SK-N-SH (cell line): ENCODE results near the gene RTN4RL2. TPM values are rescaled to one million over a fixed set of nuclear protein-coding genes. Genes with fewer than 3 reads are reported as not detected.

Experiments used
- CTCF ChIA-PET: fragments of 300-600, 350-600 bp; formaldehyde crosslinking; extraction: SDS; loops from one replicate; lab custom pipeline; 2021; lab: Yijun Ruan, JAX
- POLR2A ChIA-PET: fragments of 350-600 bp; sonication (Branson Sonifier 250); formaldehyde crosslinking; extraction: SDS; loops from one replicate; lab custom pipeline; 2020; ENCODE audit warnings: antibody characterized with exemption, inconsistent platforms; lab: Yijun Ruan, JAX
- DNase-seq: peaks from one replicate; pipeline ENCODE4 v3.0.0; 2012
- H2AFZ ChIP-seq: fragments of 200-600 bp; sonication (generic); 2 replicates; pipeline ENCODE4 v1.8.1; 2016; ENCODE audit warnings: antibody characterized with exemption, mild to moderate bottlenecking, low read depth
- H3F3A ChIP-seq: fragments of 200-600 bp; sonication (generic); replicated peaks from 2 replicates; pipeline ENCODE3; 2016; ENCODE audit warnings: antibody characterized with exemption, mild to moderate bottlenecking; ENCODE audit not compliant: insufficient read depth
- H3K27ac ChIP-seq, 2 experiments: fragments of 200-500 bp in 1 of 2; fragments of 200-600 bp in 1 of 2; sonication (Bioruptor generic) in 1 of 2; sonication (generic), shearing (Covaris generic) in 1 of 2; 2 replicates each; pipeline versions ENCODE4 v1.5.1 to v1.6.1; 2014 to 2016; ENCODE audit warnings: low read depth in 2 of 2, inconsistent platforms in 1 of 2, low read length in 1 of 2, mild to moderate bottlenecking in 1 of 2, mixed read lengths in 1 of 2
- H3K27me3 ChIP-seq: fragments of 200-600 bp; sonication (generic), shearing (Covaris generic); 2 replicates; pipeline ENCODE4 v1.6.1; 2016; ENCODE audit warnings: mixed run types; ENCODE audit not compliant: insufficient read depth
- H3K36me3 ChIP-seq, 2 experiments: fragments of 200-500 bp in 1 of 2; fragments of 200-600 bp in 1 of 2; sonication (Bioruptor generic) in 1 of 2; sonication (generic) in 1 of 2; replicated peaks in 1 of 2; 2 replicates each; pipeline versions ENCODE3 to v1.5.1; 2014 to 2016; ENCODE audit warnings: low read length in 1 of 2, mild to moderate bottlenecking in 1 of 2; ENCODE audit not compliant: insufficient read depth in 2 of 2, control insufficient read depth in 1 of 2
- H3K4me1 ChIP-seq, 2 experiments: fragments of 200-500 bp in 1 of 2; fragments of 200-600 bp in 1 of 2; sonication (Bioruptor generic) in 1 of 2; sonication (generic), shearing (Covaris generic) in 1 of 2; 2 replicates each; pipeline versions ENCODE4 v1.5.1 to v1.6.1; 2014 to 2016; ENCODE audit warnings: low read depth in 1 of 2, low read length in 1 of 2, mixed run types in 1 of 2; ENCODE audit not compliant: insufficient read depth in 2 of 2, control insufficient read depth in 1 of 2
- H3K4me2 ChIP-seq: fragments of 200-600 bp; sonication (generic), shearing (Covaris generic); 2 replicates; pipeline ENCODE4 v1.6.1; 2017; ENCODE audit warnings: mixed run types
- H3K4me3 ChIP-seq, 2 experiments: fragments of 200-500 bp in 1 of 2; fragments of 200-600 bp in 1 of 2; sonication (Bioruptor generic) in 1 of 2; sonication (generic), shearing (Covaris generic) in 1 of 2; 2 replicates each; pipeline versions ENCODE4 v1.5.1 to v1.8.1; 2014 to 2016; ENCODE audit warnings: low read depth in 2 of 2, inconsistent platforms in 1 of 2, low read length in 1 of 2, mild to moderate bottlenecking in 1 of 2, mixed read lengths in 1 of 2, moderate library complexity in 1 of 2
- H3K79me2 ChIP-seq: fragments of 200-600 bp; sonication (generic); 2 replicates; pipeline ENCODE4 v1.8.1; 2017; ENCODE audit warnings: mild to moderate bottlenecking; ENCODE audit not compliant: insufficient read depth
- H3K9ac ChIP-seq: fragments of 200-600 bp; sonication (generic); 2 replicates; pipeline ENCODE4 v1.6.1; 2017; ENCODE audit warnings: mixed run types
- H3K9me2 ChIP-seq: fragments of 200-600 bp; sonication (generic); 2 replicates; pipeline ENCODE4 v1.6.1; 2017; ENCODE audit warnings: mixed run types
- H3K9me3 ChIP-seq: fragments of 200-600 bp; sonication (generic); 2 replicates; pipeline ENCODE4 v1.6.1; 2017; ENCODE audit warnings: mixed run types, mild to moderate bottlenecking, moderate library complexity
- H4K20me1 ChIP-seq: fragments of 200-600 bp; sonication (generic); 2 replicates; pipeline ENCODE4 v1.6.1; 2017; ENCODE audit warnings: mild to moderate bottlenecking, mixed run types; ENCODE audit not compliant: insufficient read depth
- ELF1 ChIP-seq: IDR thresholded peaks from 2 replicates; pipeline ENCODE4 v1.4.0; 2012
- EP300 ChIP-seq, 2 experiments: IDR thresholded peaks; 2 replicates each; pipeline versions ENCODE4 v1.4.0 to v1.6.1; 2012; ENCODE audit warnings: borderline replicate concordance in 1 of 2, low read depth in 1 of 2, low read length in 1 of 2
- FOSL2 ChIP-seq: IDR thresholded peaks from 2 replicates; pipeline ENCODE4 v1.4.0; 2012; ENCODE audit warnings: low read depth, mild to moderate bottlenecking, moderate library complexity, borderline replicate concordance
- FOXJ3 ChIP-seq: sonication (generic); formaldehyde crosslinking; IDR thresholded peaks from 2 replicates; pipeline ENCODE4 v1.5.1; 2020; ENCODE audit warnings: mild to moderate bottlenecking, missing genetic modification reagents
- FOXM1 ChIP-seq: IDR thresholded peaks from 2 replicates; pipeline ENCODE4 v1.4.0; 2012; ENCODE audit warnings: low read depth, mild to moderate bottlenecking
- GABPA ChIP-seq: IDR thresholded peaks from 2 replicates; pipeline ENCODE4 v1.4.0; 2012; ENCODE audit warnings: low read depth, mild to moderate bottlenecking
- JUND ChIP-seq: IDR thresholded peaks from 2 replicates; pipeline ENCODE4 v1.4.0; 2012
- MEF2A ChIP-seq: IDR thresholded peaks from 2 replicates; pipeline ENCODE4 v1.4.0; 2012; ENCODE audit warnings: low read depth, borderline replicate concordance
- MXI1 ChIP-seq: IDR thresholded peaks from 2 replicates; pipeline ENCODE4 v1.6.1; 2012; ENCODE audit warnings: mild to moderate bottlenecking, low read depth, low read length, improper control_type of control experiment
- NFIC ChIP-seq: IDR thresholded peaks from 2 replicates; pipeline ENCODE4 v1.4.0; 2012; ENCODE audit warnings: borderline replicate concordance
- NRF1 ChIP-seq: IDR thresholded peaks from 2 replicates; pipeline ENCODE4 v1.6.1; 2012; ENCODE audit warnings: low read depth, mild to moderate bottlenecking, low read length
- PBX3 ChIP-seq: IDR thresholded peaks from 2 replicates; pipeline ENCODE4; 2012
- POLR2AphosphoS5 ChIP-seq: IDR thresholded peaks from 2 replicates; pipeline ENCODE4 v1.6.1; 2012; ENCODE audit warnings: low read depth, low read length
- RAD21 ChIP-seq: IDR thresholded peaks from 2 replicates; pipeline ENCODE4 v1.6.1; 2012; ENCODE audit warnings: mild to moderate bottlenecking, low read length
- RCOR1 ChIP-seq: fragments of 150-350 bp; IDR thresholded peaks from 2 replicates; pipeline ENCODE4 v1.6.1; 2017; ENCODE audit warnings: antibody characterized with exemption, low read length
- SMC3 ChIP-seq: IDR thresholded peaks from 2 replicates; pipeline ENCODE4 v1.6.1; 2012; ENCODE audit warnings: low read depth, low read length, improper control_type of control experiment
- TAF1 ChIP-seq: IDR thresholded peaks from 2 replicates; pipeline ENCODE4 v1.6.1; 2012; ENCODE audit warnings: low read depth, mild to moderate bottlenecking, low read length, moderate library complexity, borderline replicate concordance
- TEAD4 ChIP-seq: IDR thresholded peaks from 2 replicates; pipeline ENCODE4 v1.4.0; 2012; ENCODE audit warnings: mild to moderate bottlenecking, borderline replicate concordance; ENCODE audit not compliant: insufficient read depth
- USF1 ChIP-seq: IDR thresholded peaks from 2 replicates; pipeline ENCODE4 v1.4.0; 2012; ENCODE audit warnings: low read depth, borderline replicate concordance
- USF2 ChIP-seq: fragments of 150-350 bp; IDR thresholded peaks from 2 replicates; pipeline ENCODE4 v1.6.1; 2017; ENCODE audit warnings: antibody characterized with exemption, low read length, low read depth, borderline replicate concordance
- WGBS: methylation state at CpG from one replicate; pipeline ENCODE4 v1.1.6; 2017; ENCODE audit warnings: low lambda C conversion rate; 5-methylcytosine and 5-hydroxymethylcytosine counted together
- polyA plus RNA-seq, 3 experiments: library from polyadenylated mRNA; depleted of rRNA; stranded (reverse); fragments of >200 nt; gene quantifications; 2 replicates each; pipeline ENCODE4 v1.2.3, GENCODE V29; 2012

Gene RTN4RL2
- polyA plus RNA-seq, 1 of the 3 experiments (the other 2 are of a cell fraction) = 0.30 TPM

GRCh38 chr11:57512646-57513451 is 52.5 kb downstream of the RTN4RL2 start (continued):
- TF ChIP-seq FOXM1 (no peak), NRF1 (no peak), FOSL2 (no peak), EP300 (IDR thresholded peaks at IDR 0.05; ENCODE audit: borderline replicate concordance in 1 of 2, low read depth in 1 of 2, low read length in 1 of 2) (no peak), RCOR1 (no peak), RAD21 (no peak), JUND (no peak), TEAD4 (no peak)

GRCh38 chr11:57513452-57513795 is 53.1 kb downstream of the RTN4RL2 start:
- no peak for TF ChIP-seq RAD21
- no peak for TF ChIP-seq FOXJ3 (CRISPR knock-in tag)
- TF ChIP-seq POLR2AphosphoS5 = no peak
- TF ChIP-seq JUND = no peak
- no peak for TF ChIP-seq NRF1
- TF ChIP-seq SMC3 = no peak
- no peak for TF ChIP-seq USF1
- Histone ChIP-seq H3K79me2 (no peaks in the 10 kb centered on the region), H2AFZ (no peak overlapping the region), H3K27me3 (no peaks in the 10 kb centered on the region), H3K9ac (no peak overlapping the region), H3K36me3 (no peaks in the 10 kb centered on the region), H3K4me2 (no peak overlapping the region), H3K9me2 (no peaks in the 10 kb centered on the region), H3F3A (no peaks in the 10 kb centered on the region), H3K4me1 (peaks cover 0 to 9% of the 10 kb centered on the region in 2 experiments; a peak in 1 of 4 replicates), H4K20me1 (no peaks in the 10 kb centered on the region), H3K4me3 (no peak overlapping the region), H3K9me3 (no peaks in the 10 kb centered on the region), H3K27ac (no peak overlapping the region)
- WGBS = 93% methylated on average over 1 of the region's 1 CpG
- POLR2A ChIA-PET = interaction anchor here (1.1 kb wide), 1 partner anchor 20 kb away, joined by 3 read pairs; no protein-coding TSS in a partner anchor
- no peak for DNase-seq
- CTCF ChIA-PET = interaction anchor here (0.6 to 6.9 kb wide), 14 partner anchors 12 to 168 kb away, joined by 3 to 106 read pairs (median 6); partner anchors contain the start of genes RTN4RL2 and TIMM10

- no peaks in the 10 kb centered on the region for H3K36me3 ChIP-seq
- peak overlapping the region; percentile 94 for H3K4me2 ChIP-seq
- H4K20me1 ChIP-seq = no peaks in the 10 kb centered on the region
- no peaks in the 10 kb centered on the region for H3K27me3 ChIP-seq
- H3K9ac ChIP-seq = no peak overlapping the region
- ChIA-PET CTCF (interaction anchor here (0.6 to 6.9 kb wide), 14 partner anchors 13 to 168 kb away, joined by 3 to 106 read pairs (median 10); partner anchors contain the start of genes RTN4RL2, TIMM10 and UBE2L6), POLR2A (interaction anchor here (1.9 kb wide), 1 partner anchor 15 kb away, joined by 5 read pairs; no protein-coding TSS in a partner anchor)
- H3F3A ChIP-seq = no peaks in the 10 kb centered on the region
- no peaks in the 10 kb centered on the region for H3K9me2 ChIP-seq
- peaks cover 0 to 9% of the 10 kb centered on the region in 2 experiments; a peak in 1 of 4 replicates for H3K4me1 ChIP-seq
- peak; percentile 72 for DNase-seq
- H3K79me2 ChIP-seq = no peaks in the 10 kb centered on the region
- H2AFZ ChIP-seq = no peak overlapping the region
- H3K9me3 ChIP-seq = no peaks in the 10 kb centered on the region
- H3K27ac ChIP-seq = no peak overlapping the region
- WGBS = 82% methylated on average over 3 of the region's 35 CpGs
- peak overlapping the region; percentile 69 to 78 for H3K4me3 ChIP-seq
- TF ChIP-seq FOSL2 = no peak
- TF ChIP-seq POLR2AphosphoS5 = no peak
- no peak for TF ChIP-seq PBX3
- no peak for TF ChIP-seq EP300 (IDR thresholded peaks at IDR 0.05; ENCODE audit: borderline replicate concordance in 1 of 2, low read depth in 1 of 2, low read length in 1 of 2)
- no peak for TF ChIP-seq GABPA
- TF ChIP-seq TAF1 = no peak
- TF ChIP-seq ELF1 = no peak
- TF ChIP-seq TEAD4 = no peak
- TF ChIP-seq MXI1 = no peak
- no peak for TF ChIP-seq MEF2A
- no peak for TF ChIP-seq FOXM1
- no peak for TF ChIP-seq USF2
- no peak for TF ChIP-seq NFIC
Measured at GRCh38 chr11:57513911-57514537, 53.7 kb downstream of the RTN4RL2 start.
